HEK293 (cell line): ENCODE measurements around the gene TECTA.

Experiments used
- ZBTB7A ChIP-seq: fragments of 450-650 bp; formaldehyde crosslinking; IDR thresholded peaks from 2 replicates; pipeline ENCODE4 v1.5.1; 2016; ENCODE audit warnings: low read depth, missing biosample characterization, missing genetic modification characterization
- ZNF426 ChIP-seq: fragments of 450-650 bp; formaldehyde crosslinking; IDR thresholded peaks from 2 replicates; pipeline ENCODE4 v1.5.1; 2017; ENCODE audit warnings: missing biosample characterization, missing genetic modification characterization, mild to moderate bottlenecking, inconsistent platforms, moderate library complexity

DNA sequence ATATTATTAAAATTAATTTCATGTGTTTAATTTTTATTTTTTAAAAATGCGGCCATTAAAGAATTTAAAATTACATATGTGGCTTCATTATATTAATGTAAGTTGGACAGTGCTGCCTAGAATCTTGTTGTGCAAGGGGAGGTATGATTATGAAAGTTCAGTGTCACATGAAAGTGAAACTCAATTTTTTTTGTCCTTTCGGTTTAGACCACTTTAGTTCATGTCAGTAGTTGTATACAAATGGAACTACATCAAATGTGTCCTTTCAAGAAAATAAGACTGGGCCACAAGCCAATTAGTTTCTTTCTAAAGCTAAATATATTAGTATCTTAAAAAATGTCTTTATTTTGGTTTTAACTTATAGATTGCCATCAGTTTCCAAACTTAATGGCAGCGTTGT is 41.4 kb upstream of the TECTA start:
- no peak for TF ChIP-seq ZNF426 (tag by site-specific recombination)
- no peak for TF ChIP-seq ZBTB7A (tag by site-specific recombination)
